ENCODE results near the gene EPHA4.
"Not testable (repeated sequence)": the region's sequence is repeated elsewhere in the genome, so short reads cannot be mapped to it uniquely, and the experiment has no call there.

Gene EPHA4

GRCh38 chr2:221517696-221518151 is 54.4 kb downstream of the EPHA4 start:
- FAIRE-seq: peak; percentile 30

GRCh38 chr2:221517146-221517695 is 54.9 kb downstream of the EPHA4 start:
- no peak for TF ChIP-seq POLR2A (IDR thresholded peaks at IDR 0.05; ENCODE audit: low read depth, low read length)
- no peak for DNase-seq (ENCODE audit: insufficient read length, low spot score)
- FAIRE-seq: no peak

More at GRCh38 chr2:221517696-221518151, 54.4 kb downstream of the EPHA4 start:
- TF ChIP-seq POLR2A (IDR thresholded peaks at IDR 0.05; ENCODE audit: low read depth, low read length): no peak
- peak; percentile 20 for DNase-seq (ENCODE audit: insufficient read length, low spot score)

- FAIRE-seq (no peak), DNase-seq (ENCODE audit: insufficient read length, low spot score) (no peak)
- no peak for TF ChIP-seq POLR2A (IDR thresholded peaks at IDR 0.05; ENCODE audit: low read depth, low read length)
Measured at GRCh38 chr2:221515864-221516263, 56.2 kb downstream of the EPHA4 start.

GRCh38 chr2:221514305-221515040 is 57.6 kb downstream of the EPHA4 start:
- no peak for TF ChIP-seq POLR2A (IDR thresholded peaks at IDR 0.05; ENCODE audit: low read depth, low read length)
- FAIRE-seq: no peak

GRCh38 chr2:221513232-221513631 is 58.9 kb downstream of the EPHA4 start:
- no peak for TF ChIP-seq POLR2A (IDR thresholded peaks at IDR 0.05; ENCODE audit: low read depth, low read length)
- DNase-seq (ENCODE audit: insufficient read length, low spot score): no peak
- FAIRE-seq: no peak

More at GRCh38 chr2:221514305-221515040, 57.6 kb downstream of the EPHA4 start:
- no peak for DNase-seq (ENCODE audit: insufficient read length, low spot score)

GRCh38 chr2:221511325-221511724 is 60.8 kb downstream of the EPHA4 start:
- FAIRE-seq; DNase-seq (ENCODE audit: insufficient read length, low spot score): not testable (repeated sequence)

GRCh38 chr2:221506469-221506868 is 65.6 kb downstream of the EPHA4 start:
- no peak for TF ChIP-seq POLR2A (IDR thresholded peaks at IDR 0.05; ENCODE audit: low read depth, low read length)
- FAIRE-seq: peak; percentile 11

GRCh38 chr2:221505605-221506004 is 66.5 kb downstream of the EPHA4 start:
- DNase-seq (ENCODE audit: insufficient read length, low spot score) (no peak), FAIRE-seq (no peak)
- no peak for TF ChIP-seq POLR2A (IDR thresholded peaks at IDR 0.05; ENCODE audit: low read depth, low read length)

More at GRCh38 chr2:221506469-221506868, 65.6 kb downstream of the EPHA4 start:
- DNase-seq (ENCODE audit: insufficient read length, low spot score): no peak

- DNase-seq (ENCODE audit: insufficient read length, low spot score): no peak
- no peak for FAIRE-seq
- TF ChIP-seq POLR2A (IDR thresholded peaks at IDR 0.05; ENCODE audit: low read depth, low read length): no peak
Measured at GRCh38 chr2:221504905-221505304, 67.2 kb downstream of the EPHA4 start.

- FAIRE-seq (no peak), DNase-seq (ENCODE audit: insufficient read length, low spot score) (no peak)
- TF ChIP-seq POLR2A (IDR thresholded peaks at IDR 0.05; ENCODE audit: low read depth, low read length): no peak
Measured at GRCh38 chr2:221503965-221504364, 68.1 kb downstream of the EPHA4 start.

GRCh38 chr2:221502270-221503010 is 69.7 kb downstream of the EPHA4 start:
- FAIRE-seq (peak; percentile 85), DNase-seq (ENCODE audit: insufficient read length, low spot score) (no peak)
- TF ChIP-seq POLR2A (IDR thresholded peaks at IDR 0.05; ENCODE audit: low read depth, low read length): no peak

- DNase-seq (ENCODE audit: insufficient read length, low spot score) (no peak), FAIRE-seq (no peak)
- no peak for TF ChIP-seq POLR2A (IDR thresholded peaks at IDR 0.05; ENCODE audit: low read depth, low read length)
Measured at GRCh38 chr2:221501883-221502269, 70.2 kb downstream of the EPHA4 start.

- peak; percentile 34 for DNase-seq (ENCODE audit: insufficient read length, low spot score)
- FAIRE-seq: peak; percentile 96
- no peak for TF ChIP-seq POLR2A (IDR thresholded peaks at IDR 0.05; ENCODE audit: low read depth, low read length)
Measured at GRCh38 chr2:221501210-221501882, 70.8 kb downstream of the EPHA4 start.
